HFF-Myc (cell line): ENCODE results near the gene GRAP2.

Experiments used
- DNase-seq: peaks from one replicate; pipeline ENCODE4 v3.0.0-alpha.2; 2011; ENCODE audit warnings: low read depth; ENCODE audit errors: extremely low read depth
- H3K4me3 ChIP-seq: replicated peaks from 2 replicates; pipeline ENCODE4 v1.5.1; 2011; ENCODE audit warnings: low read depth, mild to moderate bottlenecking, control low read depth, low read length
- TF ChIP-seq, protein P1 (sequence below): IDR thresholded peaks from 2 replicates; pipeline ENCODE4 v1.5.1; 2012; ENCODE audit warnings: mild to moderate bottlenecking, low read depth, low read length, control low read depth; ENCODE audit errors: missing control alignments

GRAP2 gene

DNA sequence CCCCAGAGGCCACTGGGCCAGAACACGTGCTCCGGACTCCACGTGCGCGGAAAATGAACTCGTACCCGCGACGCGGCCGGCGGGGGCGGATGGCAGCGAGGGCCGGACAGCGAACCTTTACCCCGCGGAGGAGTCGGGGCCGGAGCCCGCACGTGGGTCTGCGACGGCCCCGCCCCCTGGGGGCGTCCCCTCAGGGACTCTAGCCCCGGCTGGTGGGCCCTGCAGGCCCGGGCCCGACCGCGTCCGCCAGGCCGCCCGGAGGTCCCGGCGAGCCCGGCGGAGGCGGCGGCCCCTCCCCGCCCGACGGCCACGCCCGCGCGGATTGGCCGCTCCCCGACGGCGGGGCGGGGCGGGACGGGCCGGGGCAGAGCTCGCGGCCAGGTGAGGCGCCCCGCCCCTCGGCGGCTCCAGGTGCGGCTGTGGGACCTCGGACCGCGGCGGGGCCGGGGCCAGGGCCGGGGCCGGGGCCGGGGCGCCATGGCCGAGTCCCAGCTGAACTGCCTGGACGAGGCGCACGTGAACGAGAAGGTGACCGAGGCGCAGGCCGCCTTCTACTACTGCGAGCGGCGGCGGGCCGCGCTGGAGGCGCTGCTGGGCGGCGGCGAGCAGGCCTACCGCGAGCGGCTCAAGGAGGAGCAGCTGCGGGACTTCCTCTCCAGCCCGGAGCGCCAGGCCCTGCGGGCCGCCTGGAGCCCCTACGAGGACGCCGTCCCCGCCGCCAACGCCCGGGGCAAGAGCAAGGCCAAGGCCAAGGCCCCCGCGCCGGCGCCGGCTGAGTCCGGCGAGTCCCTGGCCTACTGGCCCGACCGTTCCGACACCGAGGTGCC lies 93.9 kb downstream of the GRAP2 start, which contains the start of gene FAM83F:
TSS of gene FAM83F (plus strand) at position 389 of the 827 bp plus-strand sequence. CDS start at position 478, 89 bp downstream.
- no peak for DNase-seq
- TF ChIP-seq, protein P1, sequence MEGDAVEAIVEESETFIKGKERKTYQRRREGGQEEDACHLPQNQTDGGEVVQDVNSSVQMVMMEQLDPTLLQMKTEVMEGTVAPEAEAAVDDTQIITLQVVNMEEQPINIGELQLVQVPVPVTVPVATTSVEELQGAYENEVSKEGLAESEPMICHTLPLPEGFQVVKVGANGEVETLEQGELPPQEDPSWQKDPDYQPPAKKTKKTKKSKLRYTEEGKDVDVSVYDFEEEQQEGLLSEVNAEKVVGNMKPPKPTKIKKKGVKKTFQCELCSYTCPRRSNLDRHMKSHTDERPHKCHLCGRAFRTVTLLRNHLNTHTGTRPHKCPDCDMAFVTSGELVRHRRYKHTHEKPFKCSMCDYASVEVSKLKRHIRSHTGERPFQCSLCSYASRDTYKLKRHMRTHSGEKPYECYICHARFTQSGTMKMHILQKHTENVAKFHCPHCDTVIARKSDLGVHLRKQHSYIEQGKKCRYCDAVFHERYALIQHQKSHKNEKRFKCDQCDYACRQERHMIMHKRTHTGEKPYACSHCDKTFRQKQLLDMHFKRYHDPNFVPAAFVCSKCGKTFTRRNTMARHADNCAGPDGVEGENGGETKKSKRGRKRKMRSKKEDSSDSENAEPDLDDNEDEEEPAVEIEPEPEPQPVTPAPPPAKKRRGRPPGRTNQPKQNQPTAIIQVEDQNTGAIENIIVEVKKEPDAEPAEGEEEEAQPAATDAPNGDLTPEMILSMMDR: no peak
- no peak within 1 kb of the TSS for H3K4me3 ChIP-seq

DNA sequence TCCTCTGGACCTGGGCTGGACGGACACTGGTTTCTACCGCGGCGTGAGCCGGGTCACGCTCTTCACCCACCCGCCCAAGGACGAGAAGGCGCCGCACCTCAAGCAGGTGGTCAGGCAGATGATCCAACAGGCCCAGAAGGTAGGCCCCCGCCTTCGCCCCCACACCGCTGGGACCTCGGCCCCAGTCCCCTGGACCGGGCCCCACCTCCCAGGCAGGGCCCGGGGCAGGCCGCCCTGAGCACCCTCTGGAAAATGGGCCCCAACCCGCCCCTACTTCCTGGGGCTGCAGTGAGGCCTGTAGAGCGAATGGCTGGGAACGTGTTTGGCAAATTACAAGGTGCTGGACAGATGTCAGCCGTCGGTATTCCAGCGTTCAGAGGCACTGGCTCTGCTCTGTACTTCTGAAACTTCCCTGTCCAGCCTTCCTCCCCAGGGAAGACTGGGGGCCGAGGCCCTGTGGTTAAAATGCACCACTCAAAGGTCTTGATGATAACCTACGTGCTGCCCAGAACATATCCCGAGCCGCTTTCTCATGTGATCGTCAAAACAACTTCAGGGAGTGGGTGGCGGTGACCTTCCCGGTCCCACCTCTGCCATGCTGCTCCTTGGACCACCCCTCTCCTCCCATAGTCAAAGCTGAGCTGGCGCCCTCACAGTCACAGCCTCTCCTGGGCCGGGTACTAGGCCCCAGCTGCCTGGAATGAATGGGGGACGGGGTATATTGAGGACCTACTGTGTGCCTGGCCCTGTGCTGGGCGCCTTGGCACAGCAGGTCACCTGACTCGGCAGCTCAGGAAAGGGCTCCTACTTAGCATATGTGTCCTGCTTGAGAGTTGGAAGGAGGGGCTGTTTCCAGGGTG lies 94.7 kb downstream of the GRAP2 start:
- H3K4me3 ChIP-seq: no peak overlapping the region
- TF ChIP-seq, protein P1: no peak
- DNase-seq: no peak

DNA sequence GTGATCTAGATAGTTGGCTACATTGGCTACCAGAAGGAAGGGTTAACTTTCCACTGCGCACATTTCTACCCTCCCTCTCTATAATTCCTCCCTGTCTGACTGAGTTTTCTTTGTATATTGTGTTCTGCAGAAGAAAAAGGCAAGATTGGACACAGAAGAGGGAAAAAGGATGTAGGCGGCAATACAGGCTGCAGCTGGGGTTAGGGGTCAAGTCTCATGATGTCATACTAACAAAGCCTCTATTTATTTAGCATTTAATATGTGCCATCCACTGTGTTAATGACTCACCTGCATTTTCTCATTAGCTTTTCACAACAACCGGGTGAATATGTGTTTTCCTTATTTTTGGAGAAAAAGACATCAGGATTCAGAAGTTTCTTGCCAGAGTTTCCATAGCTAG lies 95.8 kb downstream of the GRAP2 start:
- no peak overlapping the region for H3K4me3 ChIP-seq
- DNase-seq: no peak
- TF ChIP-seq, protein P1: no peak

DNA sequence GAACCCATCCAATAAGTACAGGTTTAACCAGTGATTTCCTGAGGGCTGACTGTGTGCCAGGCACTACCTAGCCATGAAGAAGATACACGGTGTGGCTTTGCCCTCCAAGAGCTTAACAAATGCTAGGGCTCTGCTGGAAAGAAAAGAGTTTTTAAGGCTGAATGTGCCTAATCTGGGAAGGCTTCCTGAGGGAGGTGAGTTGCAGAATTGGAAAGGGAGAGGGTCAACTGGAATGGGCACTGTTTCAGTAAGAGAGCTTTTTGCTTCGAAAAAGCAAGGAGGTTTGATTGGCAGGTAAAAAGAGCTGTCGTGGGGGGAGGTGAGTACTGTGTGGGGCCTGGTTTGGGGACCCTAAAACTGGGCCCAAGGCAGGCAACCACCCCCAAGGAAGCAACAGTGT lies 96.5 kb downstream of the GRAP2 start:
- no peak overlapping the region for H3K4me3 ChIP-seq
- TF ChIP-seq, protein P1: no peak
- DNase-seq: no peak

DNA sequence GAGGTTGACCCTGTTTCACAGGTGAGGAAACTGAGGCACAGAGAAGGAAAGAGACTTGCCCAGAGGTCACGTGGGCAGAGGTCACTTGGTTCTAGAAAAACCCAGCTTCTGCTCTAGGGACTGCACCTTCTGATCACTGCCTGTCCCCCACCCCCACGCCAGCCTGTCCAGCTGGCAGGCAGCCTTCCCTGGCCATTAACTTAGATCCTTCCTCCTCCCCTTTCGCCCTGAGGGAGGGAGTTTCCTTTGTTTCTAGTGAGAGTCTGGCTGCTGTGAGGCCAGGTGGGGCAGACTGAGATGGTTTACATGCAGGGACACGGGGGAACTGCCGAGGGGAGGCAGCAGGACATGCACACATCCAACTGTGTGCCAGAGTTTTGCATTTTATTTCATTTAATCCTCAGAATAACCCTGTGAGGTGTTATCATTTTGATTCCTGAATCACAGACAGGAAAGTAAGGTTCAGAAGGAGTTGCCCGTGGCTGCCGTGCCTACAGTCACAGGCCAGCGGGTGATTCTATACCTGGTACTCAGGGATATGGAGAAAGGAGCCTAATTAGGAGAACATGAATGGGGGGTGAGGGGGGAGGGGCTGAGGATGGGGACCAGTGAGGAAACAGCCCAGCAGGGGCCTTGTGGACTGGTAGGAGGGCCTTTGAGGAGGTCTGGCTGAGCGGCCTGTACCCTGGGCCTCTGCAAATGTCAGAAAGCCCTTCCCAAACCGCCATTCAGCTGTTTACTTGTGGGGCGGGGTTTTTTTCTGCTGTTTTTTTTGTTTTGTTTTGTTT lies 97.2 kb downstream of the GRAP2 start:
- H3K4me3 ChIP-seq: no peak overlapping the region
- no peak for DNase-seq
- TF ChIP-seq, protein P1: no peak

DNA sequence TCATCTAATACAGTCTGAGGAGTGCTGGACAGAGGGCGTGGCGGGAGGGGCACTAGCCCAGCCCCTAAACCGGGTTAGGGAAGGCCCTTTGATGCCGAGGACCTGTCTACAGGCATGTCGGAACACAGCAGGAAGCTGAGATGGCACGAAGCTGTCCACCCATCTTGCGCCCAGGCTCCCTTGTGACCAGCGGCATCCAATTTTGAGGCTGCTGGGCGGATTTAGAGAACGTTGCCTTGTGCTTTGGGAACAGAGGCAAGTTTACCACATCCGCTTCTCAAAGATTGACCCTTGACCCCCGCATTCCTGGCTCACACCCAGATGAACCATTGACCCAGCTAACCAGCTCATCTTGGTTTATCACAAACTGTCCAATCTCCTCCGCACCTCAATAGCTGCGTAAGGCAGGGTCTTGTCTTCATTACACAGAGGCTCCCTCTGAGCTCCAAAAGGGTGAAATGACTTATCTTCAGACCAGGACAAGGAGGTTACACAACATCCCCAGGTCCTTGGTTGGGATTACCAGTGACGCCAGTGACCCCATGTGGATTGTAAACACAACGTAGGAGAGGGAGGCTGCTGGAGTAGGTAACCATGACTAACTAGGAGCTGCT lies 98.4 kb downstream of the GRAP2 start:
- DNase-seq: no peak
- H3K4me3 ChIP-seq: no peak overlapping the region
- TF ChIP-seq, protein P1: no peak
